HG03066 (cell line): ENCODE measurements around the gene ZNF385B.

Experiments
- ATAC-seq: cut with Tn5 transposase; IDR thresholded peaks from one replicate; pipeline ENCODE4 v1.9.1; 2021; ENCODE audit warnings: low read depth; ENCODE audit not compliant: unreplicated experiment

The ZNF385B gene

GRCh38 chr2:179751163-179751809 is 110.1 kb downstream of the ZNF385B start:
- ATAC-seq, result no peak

DNA sequence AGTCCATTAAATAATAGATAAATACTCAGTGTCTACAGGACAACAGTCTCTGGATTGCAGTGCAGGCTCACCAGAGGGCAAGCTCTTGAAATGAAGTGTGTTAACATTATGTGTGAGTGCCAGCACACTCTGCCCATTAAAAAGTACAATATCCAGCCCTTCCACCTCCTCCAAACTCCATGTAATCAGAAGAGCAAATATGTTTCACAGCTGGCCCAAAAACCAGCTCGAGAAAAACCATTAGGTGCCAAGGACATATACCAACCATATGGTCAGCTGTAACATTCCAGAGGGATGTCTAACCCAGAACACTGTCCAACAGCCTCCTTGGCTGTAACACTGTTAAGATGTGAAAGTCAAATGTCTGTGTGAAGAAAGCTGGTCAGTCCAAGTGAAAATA is 112.2 kb downstream of the ZNF385B start:
- no peak for ATAC-seq

DNA sequence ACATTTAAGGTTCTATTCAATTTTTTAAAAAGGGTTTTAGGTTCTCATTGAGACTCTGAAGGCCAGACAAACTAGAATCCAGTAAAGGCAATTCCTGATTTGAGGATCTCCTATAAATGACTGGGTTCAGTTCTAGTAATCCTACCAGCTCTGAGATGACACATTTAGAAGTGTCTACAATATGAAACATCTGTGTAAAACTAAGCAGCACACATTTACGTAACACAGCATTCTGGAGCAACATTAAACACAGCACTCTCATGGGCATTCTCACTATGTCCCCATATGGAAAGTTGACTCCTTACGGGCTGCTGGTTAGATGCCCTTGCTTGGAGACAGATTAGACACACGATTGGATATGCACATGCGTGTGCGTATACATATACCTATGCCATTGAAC is 114.4 kb downstream of the ZNF385B start:
- ATAC-seq, result no peak

DNA sequence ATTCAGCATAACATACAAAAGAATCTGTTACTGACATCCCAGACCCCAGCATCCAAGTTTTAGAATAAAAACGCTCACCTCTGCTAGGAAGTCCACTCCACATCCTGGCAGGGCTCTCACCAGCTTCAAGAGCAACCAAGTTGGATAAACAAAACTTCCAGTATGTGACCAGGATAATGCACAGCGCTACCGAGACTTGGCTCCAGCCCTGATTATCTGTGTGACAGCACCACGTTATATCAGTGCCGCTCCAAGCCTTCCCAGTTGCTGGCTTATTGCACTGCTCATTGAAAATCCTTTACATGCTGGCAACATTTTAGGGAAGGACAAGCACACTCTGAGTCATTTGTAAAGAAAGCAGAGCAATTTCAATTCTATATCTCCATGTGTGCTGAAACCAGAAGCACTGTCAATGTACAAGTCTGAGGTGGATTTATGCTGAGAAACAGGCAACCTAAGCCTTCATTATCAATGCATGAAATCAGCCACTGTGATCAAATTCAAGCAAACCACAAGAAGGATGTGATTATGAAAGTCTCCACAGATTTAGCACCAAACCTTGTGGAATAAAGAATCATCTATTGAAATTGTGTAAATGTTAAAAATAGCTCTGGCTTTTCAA is 115.7 kb downstream of the ZNF385B start:
- ATAC-seq, result no peak

DNA sequence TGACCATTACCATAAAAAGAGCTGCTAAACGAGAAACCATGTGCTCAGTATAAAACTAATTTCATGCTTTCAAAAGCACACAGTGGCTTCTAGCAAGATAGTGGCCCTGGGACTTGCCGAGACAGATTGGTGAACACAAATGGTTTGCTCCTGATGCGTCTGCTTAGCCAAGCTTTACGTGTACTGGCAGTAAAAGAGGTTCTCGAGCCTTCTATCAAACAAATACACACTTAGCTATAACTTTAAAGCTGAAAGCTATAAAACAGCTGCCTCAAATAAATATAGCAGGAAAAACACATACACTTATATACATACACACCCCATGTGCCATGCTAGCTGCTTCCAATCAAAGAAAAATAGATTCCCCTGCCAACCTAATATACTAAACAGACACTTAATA is 117.0 kb downstream of the ZNF385B start:
- no peak for ATAC-seq

DNA sequence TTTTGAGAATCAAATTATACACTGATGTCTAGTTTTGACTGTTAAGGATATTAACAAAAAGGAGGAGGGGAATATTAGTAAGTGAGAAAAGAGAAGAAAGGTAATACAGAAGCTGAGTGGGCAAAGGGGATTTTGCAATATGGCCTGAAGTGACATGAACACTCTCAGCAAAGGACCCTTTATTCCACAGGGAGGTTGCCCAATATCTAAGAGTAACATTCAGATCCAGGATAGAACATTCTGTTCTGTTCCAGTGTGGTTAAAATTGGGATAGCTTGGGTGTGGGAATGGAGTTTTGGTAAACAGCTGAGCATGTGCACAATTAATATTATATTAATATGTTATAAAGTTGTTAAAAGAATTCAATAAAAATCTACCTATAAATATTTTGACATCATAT is 120.1 kb downstream of the ZNF385B start:
- no peak for ATAC-seq

GRCh38 chr2:179729966-179730365 is 131.4 kb downstream of the ZNF385B start:
- no peak for ATAC-seq

DNA sequence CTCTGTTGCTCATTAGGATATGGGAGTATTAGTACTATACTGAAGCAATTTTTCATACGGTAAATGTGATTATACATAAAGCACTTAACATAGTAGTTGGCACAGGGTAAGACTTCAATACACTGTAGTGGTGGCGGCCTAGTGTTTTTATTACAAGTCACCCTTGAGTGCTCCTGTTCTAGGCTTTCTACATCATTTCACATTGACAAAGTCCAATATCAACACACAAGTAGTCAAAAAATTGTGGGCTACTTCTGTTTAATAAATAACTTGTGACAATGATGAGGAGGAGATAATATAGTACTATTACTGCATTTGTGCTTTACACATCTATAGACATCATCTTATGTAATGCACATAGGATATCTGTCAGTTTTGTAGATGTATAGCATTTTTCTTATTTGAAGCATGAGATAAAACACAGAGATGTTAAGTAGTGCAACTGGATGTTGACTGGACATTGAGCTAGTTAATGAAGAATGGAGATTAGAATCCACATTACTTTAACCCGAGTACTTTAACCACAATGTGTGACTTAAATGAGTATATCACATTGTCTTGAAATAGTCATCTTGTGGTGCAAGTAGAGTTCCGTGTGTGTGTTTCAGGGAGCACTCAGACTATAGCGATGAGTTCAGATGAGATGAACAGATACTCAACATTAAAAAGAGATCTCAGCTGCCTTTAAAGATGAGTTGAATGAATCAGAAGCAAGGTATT is 134.8 kb downstream of the ZNF385B start:
- ATAC-seq, result no peak

DNA sequence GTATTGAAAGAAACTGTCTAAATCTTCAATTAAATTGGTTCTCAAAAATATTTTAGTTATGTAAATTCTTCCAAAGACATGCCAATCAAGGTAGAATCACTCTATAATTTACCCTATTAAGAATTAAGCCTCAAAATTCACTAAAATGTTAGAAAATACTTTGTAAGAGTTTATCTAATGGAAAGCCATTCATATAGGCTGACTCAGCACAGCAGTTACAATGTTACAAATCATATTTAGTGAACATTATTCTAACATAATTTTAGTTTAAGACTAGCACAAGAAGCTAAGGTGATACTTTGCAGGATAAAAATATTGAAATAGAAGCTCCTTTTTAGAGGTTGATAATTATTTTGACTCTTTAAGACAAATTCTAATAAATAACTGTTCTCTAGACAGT is 137.0 kb downstream of the ZNF385B start:
- no peak for ATAC-seq

- ATAC-seq, result no peak
Measured at GRCh38 chr2:179720173-179720772, 141.1 kb downstream of the ZNF385B start.

GRCh38 chr2:179715871-179716270 is 145.5 kb downstream of the ZNF385B start:
- ATAC-seq, result no peak

GRCh38 chr2:179715196-179715595 is 146.2 kb downstream of the ZNF385B start:
- ATAC-seq, result no peak

DNA sequence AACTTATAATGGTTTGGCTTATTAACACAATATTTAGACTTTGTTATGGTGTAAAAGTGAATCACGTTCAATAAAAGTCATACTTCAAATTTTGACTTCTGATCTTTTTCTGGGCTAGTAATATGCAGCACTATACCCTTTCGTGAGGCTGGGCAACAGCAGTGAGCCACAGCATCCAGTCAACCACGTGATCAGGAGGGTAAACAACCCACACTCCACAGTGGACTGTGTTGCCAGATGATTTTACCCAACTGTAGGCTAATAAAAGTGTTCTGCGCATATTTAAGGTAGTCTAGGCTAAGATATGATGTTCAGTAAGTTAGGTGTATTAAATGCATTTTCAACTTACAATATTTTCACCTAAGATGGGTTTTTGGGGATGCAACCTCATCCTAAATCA is 148.6 kb downstream of the ZNF385B start:
- no peak for ATAC-seq

- no peak for ATAC-seq
Measured at GRCh38 chr2:179711375-179711774, 150.0 kb downstream of the ZNF385B start.

GRCh38 chr2:179703702-179704101 is 157.7 kb downstream of the ZNF385B start:
- no peak for ATAC-seq

DNA sequence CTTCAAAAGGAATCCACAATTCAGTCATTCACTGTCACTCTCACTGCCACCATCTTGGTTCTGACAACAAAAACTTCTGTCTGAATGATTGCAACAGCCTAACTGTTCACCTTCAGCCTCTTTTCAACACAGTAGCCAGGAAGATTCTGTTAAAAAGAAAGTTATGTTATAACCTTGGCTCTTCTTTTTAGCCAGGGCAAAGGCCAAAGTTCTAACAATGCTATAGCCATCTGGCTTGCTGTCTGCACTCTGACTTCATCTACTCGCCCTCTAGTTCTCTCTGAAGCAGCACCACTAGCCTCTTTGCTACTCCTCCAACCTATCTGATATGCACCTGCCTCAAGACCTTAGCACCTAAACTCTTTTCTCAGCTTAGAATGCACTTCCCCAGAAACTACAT is 158.5 kb downstream of the ZNF385B start:
- no peak for ATAC-seq

GRCh38 chr2:179701524-179702110 is 159.8 kb downstream of the ZNF385B start:
- ATAC-seq, result no peak

DNA sequence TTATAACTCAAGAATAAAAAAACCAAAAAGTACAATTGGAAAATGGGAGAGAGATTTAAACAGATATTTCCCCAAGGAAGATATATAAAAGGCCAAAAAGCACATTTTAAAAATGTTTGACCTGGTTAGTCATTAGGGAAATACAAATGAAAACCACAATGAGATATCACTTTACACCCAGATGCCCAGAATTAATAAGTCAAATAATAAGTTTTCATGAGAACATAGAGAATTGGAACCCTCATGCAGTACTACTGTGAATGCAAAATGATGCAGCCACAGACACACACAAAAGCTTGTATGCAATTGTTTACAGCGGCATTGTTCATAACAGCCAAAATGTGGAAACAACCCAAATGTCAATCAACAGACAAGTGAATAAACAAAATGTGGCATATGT is 165.9 kb downstream of the ZNF385B start:
- ATAC-seq, result no peak

GRCh38 chr2:179694963-179695362 is 166.4 kb downstream of the ZNF385B start:
- no peak for ATAC-seq

DNA sequence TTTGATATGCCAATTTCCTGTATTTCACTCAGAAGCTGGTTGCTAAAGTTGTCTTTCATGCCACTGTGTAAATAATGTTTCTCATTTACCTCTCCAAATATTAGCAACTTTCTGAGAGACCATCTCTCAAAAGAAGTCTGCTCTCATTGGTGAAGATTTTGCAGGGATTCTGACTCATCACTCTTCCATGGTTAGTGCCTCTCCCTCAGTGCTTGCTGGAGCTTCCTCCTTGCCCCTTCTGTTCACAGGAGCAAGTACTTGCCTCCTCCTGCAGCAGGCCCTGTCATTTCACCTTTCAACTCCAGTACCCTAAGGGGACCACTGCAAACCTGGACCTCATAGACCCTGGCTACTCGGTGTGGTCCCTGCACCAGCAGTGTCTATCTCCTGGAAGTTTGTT is 168.8 kb downstream of the ZNF385B start:
- no peak for ATAC-seq

DNA sequence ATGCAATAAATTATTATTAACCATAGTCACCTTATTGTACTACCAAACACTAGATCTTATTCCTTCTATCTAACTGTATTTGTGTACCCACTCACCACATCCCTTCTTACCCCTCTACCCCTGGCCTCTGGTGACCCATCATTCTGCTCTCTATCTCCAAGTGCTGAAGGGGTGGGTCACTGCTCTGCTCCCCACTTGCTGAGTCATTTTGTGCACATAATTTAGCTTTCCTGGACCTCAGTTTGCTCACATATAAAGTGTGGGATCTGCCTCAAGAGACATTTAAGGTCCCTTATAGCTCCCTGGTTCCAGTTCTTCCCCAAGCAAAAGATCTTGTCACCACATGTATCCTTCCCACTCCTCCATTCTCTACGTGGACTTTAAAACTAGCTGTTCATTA is 169.4 kb downstream of the ZNF385B start:
- no peak for ATAC-seq
